HEK293 (cell line): ENCODE measurements around the gene COL4A1.

Experiments
- GFI1B ChIP-seq: fragments of 450-650 bp; formaldehyde crosslinking; IDR thresholded peaks from 2 replicates; pipeline ENCODE4 v1.5.1; 2016; ENCODE audit warnings: missing biosample characterization, missing genetic modification characterization
- KLF9 ChIP-seq: fragments of 450-650 bp; formaldehyde crosslinking; IDR thresholded peaks from 2 replicates; pipeline ENCODE4 v1.5.1; 2016; ENCODE audit warnings: missing biosample characterization, missing genetic modification characterization, low read depth
- MEIS1 ChIP-seq: sonication (generic); formaldehyde crosslinking; IDR thresholded peaks from 2 replicates; pipeline ENCODE4 v1.8.1; 2022; ENCODE audit warnings: missing genetic modification reagents, mild to moderate bottlenecking, borderline replicate concordance
- TCF7L2 ChIP-seq: IDR thresholded peaks from 2 replicates; pipeline ENCODE4 v1.6.1; 2011; ENCODE audit warnings: low read depth, mild to moderate bottlenecking, inconsistent platforms, low read length, moderate library complexity, borderline replicate concordance
- ZBTB7A ChIP-seq: fragments of 450-650 bp; formaldehyde crosslinking; IDR thresholded peaks from 2 replicates; pipeline ENCODE4 v1.5.1; 2016; ENCODE audit warnings: low read depth, missing biosample characterization, missing genetic modification characterization
- ZNF423 ChIP-seq: fragments of 450-650 bp; formaldehyde crosslinking; IDR thresholded peaks from 2 replicates; pipeline ENCODE4 v1.5.1; 2016; ENCODE audit warnings: missing biosample characterization, missing genetic modification characterization
- ZNF530 ChIP-seq: fragments of 450-650 bp; formaldehyde crosslinking; IDR thresholded peaks from 2 replicates; pipeline ENCODE4 v1.5.1; 2016; ENCODE audit warnings: low read depth, missing biosample characterization, missing genetic modification characterization
- TF ChIP-seq, protein P1 (sequence below): fragments of 450-650 bp; formaldehyde crosslinking; IDR thresholded peaks from 2 replicates; pipeline ENCODE4 v1.5.1; 2016; ENCODE audit warnings: missing biosample characterization, missing genetic modification characterization

DNA sequence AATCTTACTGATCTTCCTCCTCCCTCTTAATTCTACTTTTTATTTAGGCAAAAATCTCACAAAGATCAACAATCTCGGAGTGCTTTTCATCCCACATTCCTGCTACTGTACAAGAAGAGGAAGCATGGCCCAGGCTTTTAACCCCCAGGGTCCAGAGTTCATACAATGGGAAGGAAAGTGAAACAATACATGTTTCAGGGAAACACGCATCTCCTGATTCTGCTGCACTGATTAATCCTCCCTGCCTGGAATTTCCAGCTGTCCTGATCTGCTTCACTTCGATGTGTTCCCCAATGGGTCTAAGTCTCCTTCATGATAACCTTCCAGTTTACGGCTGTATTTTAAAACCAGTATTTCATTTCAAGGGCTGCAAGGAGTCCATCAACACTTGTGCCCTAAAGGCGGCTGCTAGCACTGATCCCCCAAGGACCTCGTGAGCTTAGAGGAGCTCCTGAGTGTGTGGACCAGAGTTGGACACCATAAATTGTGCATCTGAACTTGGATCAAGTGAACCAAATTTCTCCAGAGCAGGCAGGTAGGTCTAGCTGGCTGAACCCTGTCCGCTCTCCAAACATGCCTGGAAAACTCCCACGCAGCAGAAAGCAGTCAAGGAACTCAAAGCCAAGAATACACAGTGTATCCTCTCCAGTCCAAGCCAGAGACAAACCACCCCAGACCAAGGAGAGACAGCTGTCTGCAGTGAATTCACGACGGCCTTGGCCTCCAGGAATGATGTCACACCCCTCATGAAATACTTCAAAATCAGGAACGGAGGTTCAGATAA, 44.3 kb downstream of the COL4A1 start:
- TF ChIP-seq MEIS1 (CRISPR knock-in tag) (no peak), ZBTB7A (tag by site-specific recombination) (no peak), GFI1B (tag by site-specific recombination) (no peak), KLF9 (tag by site-specific recombination) (no peak), TCF7L2 (no peak), ZNF423 (tag by site-specific recombination) (no peak), ZNF530 (tag by site-specific recombination) (no peak)
- TF ChIP-seq, protein P1, sequence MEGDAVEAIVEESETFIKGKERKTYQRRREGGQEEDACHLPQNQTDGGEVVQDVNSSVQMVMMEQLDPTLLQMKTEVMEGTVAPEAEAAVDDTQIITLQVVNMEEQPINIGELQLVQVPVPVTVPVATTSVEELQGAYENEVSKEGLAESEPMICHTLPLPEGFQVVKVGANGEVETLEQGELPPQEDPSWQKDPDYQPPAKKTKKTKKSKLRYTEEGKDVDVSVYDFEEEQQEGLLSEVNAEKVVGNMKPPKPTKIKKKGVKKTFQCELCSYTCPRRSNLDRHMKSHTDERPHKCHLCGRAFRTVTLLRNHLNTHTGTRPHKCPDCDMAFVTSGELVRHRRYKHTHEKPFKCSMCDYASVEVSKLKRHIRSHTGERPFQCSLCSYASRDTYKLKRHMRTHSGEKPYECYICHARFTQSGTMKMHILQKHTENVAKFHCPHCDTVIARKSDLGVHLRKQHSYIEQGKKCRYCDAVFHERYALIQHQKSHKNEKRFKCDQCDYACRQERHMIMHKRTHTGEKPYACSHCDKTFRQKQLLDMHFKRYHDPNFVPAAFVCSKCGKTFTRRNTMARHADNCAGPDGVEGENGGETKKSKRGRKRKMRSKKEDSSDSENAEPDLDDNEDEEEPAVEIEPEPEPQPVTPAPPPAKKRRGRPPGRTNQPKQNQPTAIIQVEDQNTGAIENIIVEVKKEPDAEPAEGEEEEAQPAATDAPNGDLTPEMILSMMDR (tag by site-specific recombination): no peak
